Neuronal stem cell (in vitro differentiated cells): ENCODE results near the gene KMO.

Experiments used
- DNase-seq: peaks from one replicate; pipeline ENCODE4 v3.0.0-alpha.2; 2013; ENCODE audit warnings: low spot score
- H2AFZ ChIP-seq: one replicate; pipeline ENCODE4 v1.6.1; 2013; ENCODE audit warnings: mild to moderate bottlenecking, low read length, inconsistent platforms
- H2AK5ac ChIP-seq: 2 replicates; pipeline ENCODE4 v1.6.1; 2013; ENCODE audit warnings: low read depth, mild to moderate bottlenecking, inconsistent platforms, low read length, moderate library complexity, mixed read lengths
- H2BK120ac ChIP-seq: 2 replicates; pipeline ENCODE4 v1.6.1; 2013; ENCODE audit warnings: low read depth, mild to moderate bottlenecking, inconsistent platforms, low read length, moderate library complexity, mixed read lengths
- H2BK12ac ChIP-seq: one replicate; pipeline ENCODE4 v1.6.1; 2013; ENCODE audit warnings: low read length, inconsistent platforms
- H2BK15ac ChIP-seq: 2 replicates; pipeline ENCODE4 v1.6.1; 2013; ENCODE audit warnings: mild to moderate bottlenecking, low read length, inconsistent platforms, mixed read lengths
- H2BK5ac ChIP-seq: one replicate; pipeline ENCODE4 v1.6.1; 2013; ENCODE audit warnings: inconsistent platforms, mild to moderate bottlenecking, low read length, moderate library complexity
- H3K14ac ChIP-seq: one replicate; pipeline ENCODE4 v1.6.1; 2013; ENCODE audit warnings: low read length, inconsistent platforms
- H3K18ac ChIP-seq: 2 replicates; pipeline ENCODE4 v1.6.1; 2013; ENCODE audit warnings: low read length, inconsistent platforms
- H3K23ac ChIP-seq: 2 replicates; pipeline ENCODE4 v1.6.1; 2013; ENCODE audit warnings: low read depth, mild to moderate bottlenecking, mixed read lengths, low read length, inconsistent platforms; ENCODE audit not compliant: poor library complexity
- H3K27ac ChIP-seq: replicated peaks from 3 replicates; pipeline ENCODE4 v1.5.1; 2013; ENCODE audit warnings: low read length, inconsistent platforms
- H3K27me3 ChIP-seq, 3 experiments: 2 replicates each; pipeline ENCODE4 v1.6.1; 2013; ENCODE audit warnings: low read length in 3 of 3, mild to moderate bottlenecking in 2 of 3, inconsistent platforms in 1 of 3, low read depth in 1 of 3, mixed read lengths in 1 of 3, moderate library complexity in 1 of 3; ENCODE audit not compliant: control insufficient read depth in 3 of 3, insufficient read depth in 3 of 3
- H3K36me3 ChIP-seq, 2 donors: replicated peaks in 1 of 2; 2 replicates each; pipeline ENCODE4 v1.6.1; 2013; ENCODE audit warnings: low read length in 2 of 2; ENCODE audit not compliant: control insufficient read depth in 2 of 2, insufficient read depth in 2 of 2
- H3K4ac ChIP-seq: 2 replicates; pipeline ENCODE4 v1.6.1; 2013; ENCODE audit warnings: inconsistent platforms, mild to moderate bottlenecking, low read length, moderate library complexity
- H3K4me1 ChIP-seq, 2 donors: 1 replicate in 1 of 2; 2 replicates in 1 of 2; pipeline ENCODE4 v1.6.1; 2013; ENCODE audit warnings: low read length in 2 of 2, low read depth in 1 of 2; ENCODE audit not compliant: control insufficient read depth in 2 of 2, insufficient read depth in 1 of 2
- H3K4me2 ChIP-seq: one replicate; pipeline ENCODE4 v1.6.1; 2013; ENCODE audit warnings: mild to moderate bottlenecking, low read length, inconsistent platforms; ENCODE audit not compliant: insufficient read depth, poor library complexity, severe bottlenecking
- H3K4me3 ChIP-seq, 2 donors: 2 replicates each; pipeline ENCODE4 v1.5.1; 2013; ENCODE audit warnings: low read length in 2 of 2, mild to moderate bottlenecking in 2 of 2, inconsistent platforms in 1 of 2, moderate library complexity in 1 of 2
- H3K79me1 ChIP-seq: one replicate; pipeline ENCODE4 v1.6.1; 2013; ENCODE audit warnings: low read depth, mild to moderate bottlenecking, inconsistent platforms, low read length, moderate library complexity
- H3K9ac ChIP-seq: one replicate; pipeline ENCODE4 v1.6.1; 2013; ENCODE audit warnings: mild to moderate bottlenecking, low read depth, low read length, inconsistent platforms; ENCODE audit not compliant: poor library complexity
- H3K9me3 ChIP-seq, 2 donors: replicated peaks in 1 of 2; 2 replicates each; pipeline versions ENCODE3 to v1.6.1; 2013; ENCODE audit warnings: low read length in 2 of 2, mild to moderate bottlenecking in 2 of 2, inconsistent platforms in 1 of 2, low read depth in 1 of 2, mixed read lengths in 1 of 2, moderate library complexity in 1 of 2; ENCODE audit not compliant: control insufficient read depth in 2 of 2, insufficient read depth in 1 of 2
- H4K8ac ChIP-seq: one replicate; pipeline ENCODE4 v1.6.1; 2013; ENCODE audit warnings: low read depth, mild to moderate bottlenecking, inconsistent platforms, low read length, moderate library complexity
- H4K91ac ChIP-seq: one replicate; pipeline ENCODE4 v1.6.1; 2013; ENCODE audit warnings: low read length, low read depth, mild to moderate bottlenecking, inconsistent platforms; ENCODE audit not compliant: poor library complexity
- WGBS, 2 donors: extraction: QIAGEN DNeasy Blood & Tissue Kit; methylation state at CpG; one replicate each; pipeline ENCODE4 v1.1.7; 2013; ENCODE audit warnings: missing lambda C conversion rate in 2 of 2, mixed read lengths in 1 of 2; ENCODE audit not compliant: insufficient read length in 2 of 2, insufficient replicate concordance in 1 of 2; ENCODE audit errors: extremely low coverage in 2 of 2; 5-methylcytosine and 5-hydroxymethylcytosine counted together

The KMO gene

GRCh38 chr1:241557031-241557430 lies 24.9 kb downstream of the KMO start:
- 100% methylated on average over 1 of the region's 5 CpGs; no CpG with 5 or more reads in 1 of the 2 donors for WGBS, 2 donors

DNA sequence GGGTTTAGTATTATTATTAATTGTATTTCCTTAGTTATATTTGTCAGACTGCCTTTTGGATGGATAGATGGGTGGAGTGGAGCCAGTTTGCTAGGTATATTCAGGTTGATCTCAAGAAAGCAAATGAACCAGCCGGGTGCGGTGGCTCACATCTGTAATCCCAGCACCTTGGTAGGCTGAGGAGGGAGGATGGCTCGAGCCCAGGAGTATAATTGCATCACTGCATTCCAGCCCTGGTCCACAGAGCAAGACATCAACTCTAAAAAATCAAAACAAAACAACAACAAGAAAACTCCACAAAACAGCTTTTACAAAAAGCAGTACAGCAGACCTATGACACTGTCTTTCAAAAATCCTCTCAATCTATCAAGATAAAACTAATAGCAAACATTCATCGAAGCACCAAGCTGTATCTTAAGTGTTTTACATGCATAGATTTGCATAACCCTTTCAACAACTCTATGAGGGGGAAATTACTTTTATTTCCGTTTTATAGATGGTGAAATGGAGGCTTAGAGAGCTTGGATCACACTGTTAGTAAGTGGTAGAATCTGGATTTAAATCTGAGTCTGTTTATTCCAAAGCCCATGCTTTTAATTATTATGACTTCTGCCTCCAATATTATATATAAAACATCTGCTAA lies 25.5 kb downstream of the KMO start:
- Histone ChIP-seq H4K91ac (no peak overlapping the region), H3K79me1 (no peaks in the 10 kb centered on the region), H2BK120ac (no peak overlapping the region), H3K9me3 (no peaks in the 10 kb centered on the region), H3K27me3 (peaks cover 0 to 4% (median 0%) of the 10 kb centered on the region in 3 experiments), H3K4ac (no peak overlapping the region), H3K4me2 (no peak overlapping the region), H3K14ac (no peak overlapping the region), H2BK15ac (no peak overlapping the region), H3K18ac (no peak overlapping the region), H2BK5ac (no peak overlapping the region), H3K4me3 (no peak overlapping the region), H2AK5ac (no peak overlapping the region), H3K27ac (no peak overlapping the region), H2AFZ (no peak overlapping the region), H3K4me1 (no peaks in the 10 kb centered on the region), H3K36me3 (no peaks in the 10 kb centered on the region), H4K8ac (no peak overlapping the region), H3K23ac (no peak overlapping the region), H2BK12ac (no peak overlapping the region), H3K9ac (no peak overlapping the region)
- DNase-seq: no peak
- WGBS, 2 donors: no CpG with 5 or more reads among the region's 5 CpGs

More at GRCh38 chr1:241557031-241557430, 24.9 kb downstream of the KMO start:
- Histone ChIP-seq H2BK15ac (no peak overlapping the region), H3K27ac (no peak overlapping the region), H3K4me1 (peaks cover 0 to under 1% of the 10 kb centered on the region in 2 donors), H4K8ac (no peak overlapping the region), H2BK5ac (no peak overlapping the region), H3K4me2 (no peak overlapping the region), H2AFZ (no peak overlapping the region), H3K79me1 (no peaks in the 10 kb centered on the region), H4K91ac (no peak overlapping the region), H2AK5ac (no peak overlapping the region), H2BK12ac (no peak overlapping the region), H3K4me3 (no peak overlapping the region), H3K27me3 (peaks cover 0 to 4% (median 0%) of the 10 kb centered on the region in 3 experiments), H3K9ac (no peak overlapping the region), H3K36me3 (no peaks in the 10 kb centered on the region), H3K9me3 (no peaks in the 10 kb centered on the region), H3K23ac (no peak overlapping the region), H3K14ac (no peak overlapping the region), H3K18ac (no peak overlapping the region), H3K4ac (no peak overlapping the region), H2BK120ac (no peak overlapping the region)
- no peak for DNase-seq

DNA sequence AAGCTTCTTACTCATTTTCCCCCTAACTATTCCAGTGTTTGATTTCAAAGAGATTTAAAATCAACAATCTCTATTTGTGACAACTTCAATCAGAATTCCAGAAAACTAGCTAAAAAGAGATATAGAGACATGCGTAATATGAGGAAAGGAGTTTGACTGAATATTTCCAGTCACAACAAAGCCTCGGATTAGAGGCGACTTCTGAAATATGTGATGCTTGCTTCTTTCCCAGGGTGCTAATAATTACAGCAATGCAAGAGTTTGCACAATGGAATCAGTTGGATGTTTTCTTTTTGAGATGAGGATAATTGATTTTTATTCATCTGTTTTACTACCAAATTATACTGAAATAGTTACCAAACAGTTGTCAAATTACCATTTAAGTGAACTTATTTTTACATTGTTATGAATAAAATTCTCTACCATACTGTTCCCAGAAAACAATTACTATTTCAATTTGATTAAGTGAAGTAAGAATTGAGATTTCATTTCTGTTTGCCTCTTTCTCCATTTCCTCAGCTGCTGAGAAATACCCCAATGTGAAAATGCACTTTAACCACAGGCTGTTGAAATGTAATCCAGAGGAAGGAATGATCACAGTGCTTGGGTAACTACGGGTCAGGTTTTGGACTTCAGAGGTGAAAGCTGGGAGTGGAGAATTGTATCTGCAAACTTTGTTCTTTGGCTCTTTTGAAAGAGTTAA lies 28.1 kb downstream of the KMO start:
- no peak overlapping the region for H3K4me3 ChIP-seq

GRCh38 chr1:241560849-241561187 lies 28.6 kb downstream of the KMO start:
- Histone ChIP-seq H3K18ac (no peak overlapping the region), H4K91ac (no peak overlapping the region), H3K14ac (no peak overlapping the region), H3K27me3 (peaks cover 0 to 4% (median 0%) of the 10 kb centered on the region in 3 experiments), H3K4me1 (no peaks in the 10 kb centered on the region), H2BK120ac (no peak overlapping the region), H3K4ac (no peak overlapping the region), H3K4me3 (no peak overlapping the region), H3K27ac (no peak overlapping the region), H3K79me1 (no peaks in the 10 kb centered on the region), H2BK15ac (no peak overlapping the region), H3K4me2 (no peak overlapping the region), H2AK5ac (no peak overlapping the region), H2BK12ac (no peak overlapping the region), H3K9ac (no peak overlapping the region), H3K23ac (no peak overlapping the region), H2AFZ (no peak overlapping the region), H4K8ac (no peak overlapping the region), H2BK5ac (no peak overlapping the region), H3K9me3 (no peaks in the 10 kb centered on the region), H3K36me3 (no peaks in the 10 kb centered on the region)
- no peak for DNase-seq
- no CpG with 5 or more reads among the region's 3 CpGs for whole genome bisulfite sequencing, 2 donors

More for the DNA sequence above, 28.1 kb downstream of the KMO start:
- H3K23ac ChIP-seq: no peak overlapping the region
- H2AK5ac ChIP-seq: no peak overlapping the region
- WGBS, 2 donors: no CpG with 5 or more reads among the region's 4 CpGs
- no peak overlapping the region for H3K4me2 ChIP-seq
- peaks cover 0 to 4% (median 0%) of the 10 kb centered on the region in 3 experiments for H3K27me3 ChIP-seq
- H2AFZ ChIP-seq: no peak overlapping the region
- no peak overlapping the region for H2BK15ac ChIP-seq
- no peak overlapping the region for H3K14ac ChIP-seq
- no peak overlapping the region for H2BK12ac ChIP-seq
- H3K36me3 ChIP-seq: no peaks in the 10 kb centered on the region
- H2BK5ac ChIP-seq: no peak overlapping the region
- no peak overlapping the region for H3K18ac ChIP-seq
- H3K79me1 ChIP-seq: no peaks in the 10 kb centered on the region
- DNase-seq: no peak
- H3K27ac ChIP-seq: no peak overlapping the region
- no peak overlapping the region for H2BK120ac ChIP-seq
- H3K4ac ChIP-seq: no peak overlapping the region
- no peak overlapping the region for H4K91ac ChIP-seq
- H3K9ac ChIP-seq: no peak overlapping the region
- H3K4me1 ChIP-seq: no peaks in the 10 kb centered on the region
- H4K8ac ChIP-seq: no peak overlapping the region
- no peaks in the 10 kb centered on the region for H3K9me3 ChIP-seq
